Naive B cell (primary cell): Measurements from ENCODE around the gene PRSS33. TPM values are rescaled to one million over a fixed set of nuclear protein-coding genes. Genes with fewer than 3 reads are reported as not detected.
A peak's percentile ranks its signal among the peaks of the same experiment; 100 is the strongest.

Source experiments
- ATAC-seq, 2 donors: fragments of 150-1000 bp; cut with Tn5 transposase; 2 replicates each; pipeline ENCODE4 v1.10.0; 2021; ENCODE audit warnings: low read depth in 2 of 2, mild to moderate bottlenecking in 2 of 2, moderate library complexity in 2 of 2
- DNase-seq: peaks from one replicate; pipeline ENCODE4 v3.0.0; 2022
- H3K27ac Mint-ChIP-seq, 6 donors: one replicate each; pipeline ENCODE4 v1.8.0; 2020 to 2022; ENCODE audit warnings: mild to moderate bottlenecking in 6 of 6, mixed read lengths in 6 of 6, moderate library complexity in 5 of 6, inconsistent platforms in 2 of 6
- H3K27me3 Mint-ChIP-seq, 3 donors: one replicate each; pipeline ENCODE4 v1.8.0; 2021 to 2022; ENCODE audit warnings: mixed read lengths in 3 of 3, mild to moderate bottlenecking in 1 of 3
- H3K36me3 Mint-ChIP-seq, 2 donors: one replicate each; pipeline ENCODE4 v1.8.0; 2020 to 2022; ENCODE audit warnings: mixed read lengths in 2 of 2, inconsistent platforms in 1 of 2, mild to moderate bottlenecking in 1 of 2
- H3K4me1 Mint-ChIP-seq, 3 donors: one replicate each; pipeline ENCODE4 v1.8.0; 2020 to 2022; ENCODE audit warnings: mixed read lengths in 3 of 3, inconsistent platforms in 1 of 3, mild to moderate bottlenecking in 1 of 3, moderate library complexity in 1 of 3
- H3K4me3 Mint-ChIP-seq, 8 donors: one replicate each; pipeline ENCODE4 v1.8.0; 2020 to 2022; ENCODE audit warnings: mild to moderate bottlenecking in 8 of 8, mixed read lengths in 8 of 8, moderate library complexity in 8 of 8, inconsistent platforms in 2 of 8
- H3K9me3 Mint-ChIP-seq, 7 donors: one replicate each; pipeline ENCODE4 v1.8.0; 2020 to 2022; ENCODE audit warnings: mixed read lengths in 7 of 7, mild to moderate bottlenecking in 5 of 7, inconsistent platforms in 2 of 7, moderate library complexity in 1 of 7
- polyA plus RNA-seq, 6 donors: library from polyadenylated mRNA; unstranded; fragments of 300-500 nt; fragmentation: Illumina TruSeq; gene quantifications; one replicate each; pipeline ENCODE4 v1.2.3, GENCODE V29; 2021; ENCODE audit warnings: low read depth in 6 of 6

PRSS33 gene
- polyA plus RNA-seq, 6 donors from 2014 or later, result not detected

- DNase-seq (no peak), ATAC-seq (no peak)
- no peaks in the 10 kb centered on the region for H3K36me3 Mint-ChIP-seq
- H3K9me3 Mint-ChIP-seq, result no peaks in the 10 kb centered on the region
- H3K27me3 Mint-ChIP-seq, result peaks cover 10 to 34% (median 15%) of the 10 kb centered on the region in 3 donors
- no peak overlapping the region for H3K4me3 Mint-ChIP-seq
- no peaks in the 10 kb centered on the region for H3K4me1 Mint-ChIP-seq
- H3K27ac Mint-ChIP-seq, result no peak overlapping the region
Observed at GRCh38 chr16:2826591-2827373, 39.4 kb upstream of the PRSS33 start.

GRCh38 chr16:2825906-2826305 is 38.5 kb upstream of the PRSS33 start:
- no peaks in the 10 kb centered on the region for H3K9me3 Mint-ChIP-seq
- H3K27me3 Mint-ChIP-seq, result peaks cover 10 to 32% (median 10%) of the 10 kb centered on the region in 3 donors
- no peak overlapping the region for H3K27ac Mint-ChIP-seq
- no peak overlapping the region for H3K4me3 Mint-ChIP-seq
- no peaks in the 10 kb centered on the region for H3K36me3 Mint-ChIP-seq
- ATAC-seq (no peak), DNase-seq (no peak)
- no peaks in the 10 kb centered on the region for H3K4me1 Mint-ChIP-seq

GRCh38 chr16:2825049-2825742 is 37.8 kb upstream of the PRSS33 start:
- Mint-ChIP-seq H3K4me3 (no peak overlapping the region), H3K9me3 (no peaks in the 10 kb centered on the region), H3K27ac (no peak overlapping the region), H3K27me3 (peaks cover 5 to 25% (median 10%) of the 10 kb centered on the region in 3 donors), H3K4me1 (no peaks in the 10 kb centered on the region), H3K36me3 (no peaks in the 10 kb centered on the region)
- no peak for ATAC-seq
- no peak for DNase-seq

- no peaks in the 10 kb centered on the region for H3K4me1 Mint-ChIP-seq
- no peak for ATAC-seq
Observed at GRCh38 chr16:2824626-2825025, 37.3 kb upstream of the PRSS33 start.

GRCh38 chr16:2822496-2822895 is 35.1 kb upstream of the PRSS33 start:
- Mint-ChIP-seq H3K9me3 (no peaks in the 10 kb centered on the region), H3K27me3 (peaks cover 0 to 7% (median 6%) of the 10 kb centered on the region in 3 donors), H3K27ac (no peak overlapping the region), H3K4me1 (peaks cover 0 to 3% (median 2%) of the 10 kb centered on the region in 3 donors), H3K4me3 (no peak overlapping the region), H3K36me3 (no peaks in the 10 kb centered on the region)
- ATAC-seq (no peak), DNase-seq (no peak)

More at GRCh38 chr16:2824626-2825025, 37.3 kb upstream of the PRSS33 start:
- DNase-seq, result no peak
- Mint-ChIP-seq H3K9me3 (no peaks in the 10 kb centered on the region), H3K36me3 (no peaks in the 10 kb centered on the region), H3K27me3 (peaks cover 5 to 20% (median 10%) of the 10 kb centered on the region in 3 donors), H3K4me3 (no peak overlapping the region), H3K27ac (no peak overlapping the region)

GRCh38 chr16:2822158-2822495 is 34.8 kb upstream of the PRSS33 start:
- Mint-ChIP-seq H3K9me3 (no peaks in the 10 kb centered on the region), H3K27me3 (peaks cover 0 to 7% (median 6%) of the 10 kb centered on the region in 3 donors), H3K27ac (no peak overlapping the region), H3K4me3 (no peak overlapping the region), H3K36me3 (no peaks in the 10 kb centered on the region), H3K4me1 (peaks cover 0 to 3% (median 2%) of the 10 kb centered on the region in 3 donors)
- ATAC-seq (no peak), DNase-seq (no peak)

GRCh38 chr16:2821487-2822157 is 34.3 kb upstream of the PRSS33 start:
- Mint-ChIP-seq H3K27me3 (peaks cover 0 to 7% (median 6%) of the 10 kb centered on the region in 3 donors), H3K4me3 (no peak overlapping the region), H3K36me3 (no peaks in the 10 kb centered on the region), H3K27ac (no peak overlapping the region), H3K9me3 (no peaks in the 10 kb centered on the region), H3K4me1 (peaks cover 0 to 3% (median 2%) of the 10 kb centered on the region in 3 donors)
- DNase-seq (no peak), ATAC-seq (no peak)

- no peaks in the 10 kb centered on the region for H3K9me3 Mint-ChIP-seq
- H3K4me1 Mint-ChIP-seq, result peaks cover 0 to 3% (median 2%) of the 10 kb centered on the region in 3 donors
- H3K27ac Mint-ChIP-seq, result no peak overlapping the region
- DNase-seq, result no peak
- H3K4me3 Mint-ChIP-seq, result peak overlapping the region in 1 of 8 donors; percentile 41
- no peaks in the 10 kb centered on the region for H3K36me3 Mint-ChIP-seq
- H3K27me3 Mint-ChIP-seq, result peaks cover 0 to 7% (median 3%) of the 10 kb centered on the region in 3 donors
- ATAC-seq, result no peak
Observed at GRCh38 chr16:2820836-2821486, 33.6 kb upstream of the PRSS33 start.

GRCh38 chr16:2819939-2820835 is 32.8 kb upstream of the PRSS33 start:
- ATAC-seq (no peak), DNase-seq (no peak)
- H3K4me3 Mint-ChIP-seq, result no peak overlapping the region
- no peaks in the 10 kb centered on the region for H3K9me3 Mint-ChIP-seq
- H3K36me3 Mint-ChIP-seq, result no peaks in the 10 kb centered on the region
- peaks cover 0 to 7% (median 0%) of the 10 kb centered on the region in 3 donors for H3K27me3 Mint-ChIP-seq
- H3K27ac Mint-ChIP-seq, result no peak overlapping the region
- H3K4me1 Mint-ChIP-seq, result peaks cover 0 to 3% (median 2%) of the 10 kb centered on the region in 3 donors

GRCh38 chr16:2819179-2819938 is 32.0 kb upstream of the PRSS33 start:
- Mint-ChIP-seq H3K27ac (no peak overlapping the region), H3K4me1 (peaks cover 0 to 3% (median 2%) of the 10 kb centered on the region in 3 donors), H3K36me3 (no peaks in the 10 kb centered on the region), H3K27me3 (peaks cover 0 to 13% (median 0%) of the 10 kb centered on the region in 3 donors), H3K9me3 (no peaks in the 10 kb centered on the region), H3K4me3 (no peak overlapping the region)
- ATAC-seq, result no peak
- no peak for DNase-seq

GRCh38 chr16:2818272-2818876 is 31.0 kb upstream of the PRSS33 start:
- Mint-ChIP-seq H3K9me3 (no peaks in the 10 kb centered on the region), H3K4me3 (peak overlapping the region in 4 of 8 donors; percentile 5 to 54 (median 32)), H3K36me3 (no peaks in the 10 kb centered on the region), H3K27ac (no peak overlapping the region), H3K27me3 (peaks cover 0 to 15% (median 4%) of the 10 kb centered on the region in 3 donors), H3K4me1 (peaks cover 0 to 3% (median 2%) of the 10 kb centered on the region in 3 donors)
- ATAC-seq, result no peak
- DNase-seq, result no peak
